ENCODE measurements around the gene CHST7.

GRCh38 chrX:46554942-46555341 lies 18.6 kb upstream of the CHST7 start:
- peak in 3 of 7 experiments; percentile 16 to 23 (median 18) for TF ChIP-seq CTCF (IDR thresholded peaks at IDR 0.05)
- no peak for TF ChIP-seq POLR2A (IDR thresholded peaks at IDR 0.05)
